Measurements from ENCODE around the gene HIVEP1. TPM values are rescaled to one million over a fixed set of nuclear protein-coding genes. Genes with fewer than 3 reads are reported as not detected.

The HIVEP1 gene
- total RNA-seq, 1 experiment from 2014 or later = 6.6 TPM

- no peak overlapping the region for H2AFZ ChIP-seq (ENCODE audit: low read length)
- H3K4me3 ChIP-seq (ENCODE audit: low read length) = no peak overlapping the region
- ATAC-seq = no peak
- no peak overlapping the region for H3K9ac ChIP-seq (ENCODE audit: low read length)
- intact Hi-C loops (cut with micrococcal nuclease) = loop anchor here (2.0 to 10.0 kb wide), 3 partner anchors 78 to 565 kb away; no protein-coding TSS in a partner anchor
- H3K4me2 ChIP-seq (ENCODE audit: low read length) = no peak overlapping the region; the same call in 1 of the 2 replicates
- no peak for DNase-seq
- H3K79me2 ChIP-seq (ENCODE audit: low read length) = no peaks in the 10 kb centered on the region
- no peaks in the 10 kb centered on the region for H3K36me3 ChIP-seq (ENCODE audit: low read depth, low read length)
- no peaks in the 10 kb centered on the region for H4K20me1 ChIP-seq (ENCODE audit: low read length)
- H3K9me2 ChIP-seq (replicated peaks; ENCODE audit: low read length) = no peaks in the 10 kb centered on the region
- H3K4me1 ChIP-seq (ENCODE audit: insufficient read depth, low read length) = peaks cover 41% of the 10 kb centered on the region
- POLR2A ChIA-PET (ENCODE audit: unreplicated experiment) = no interaction called here
- H3F3A ChIP-seq (ENCODE audit: low read length, unreplicated experiment) = no peaks in the 10 kb centered on the region
- H3K27me3 ChIP-seq (ENCODE audit: low read length) = no peaks in the 10 kb centered on the region
- TF ChIP-seq EZH2phosphoT487 (IDR thresholded peaks at IDR 0.05; ENCODE audit: borderline replicate concordance, low read length) (no peak), CTCF (conservative IDR thresholded peaks at IDR 0.05; ENCODE audit: low read depth, low read length) (no peak), EZH2 (IDR thresholded peaks at IDR 0.05; ENCODE audit: low read length, unreplicated experiment) (no peak)
- no TSS peak for BruUV-seq (replicated peaks)
- CTCF ChIA-PET = interaction anchor here (0.8 kb wide), 1 partner anchor 84 kb away, joined by 3 read pairs; no protein-coding TSS in a partner anchor
- H3K27ac ChIP-seq (ENCODE audit: low read length) = peak overlapping the region; percentile 75
- H3K9me3 ChIP-seq (ENCODE audit: low read length) = no peaks in the 10 kb centered on the region
Observed at GRCh38 chr6:12149944-12150510, 137.9 kb downstream of the HIVEP1 start.

- ChIA-PET CTCF (no interaction called here), POLR2A (ENCODE audit: unreplicated experiment) (no interaction called here)
- ATAC-seq (peak; percentile 35; the same call in 1 of the 2 replicates), DNase-seq (peak; percentile 72)
- H3K4me2 ChIP-seq (ENCODE audit: low read length) = peak overlapping the region; percentile 60
- peak overlapping the region; percentile 35; the same call in 1 of the 2 replicates for H3K9ac ChIP-seq (ENCODE audit: low read length)
- TF ChIP-seq CTCF (conservative IDR thresholded peaks at IDR 0.05; ENCODE audit: low read depth, low read length) (peak; percentile 94), EZH2 (IDR thresholded peaks at IDR 0.05; ENCODE audit: low read length, unreplicated experiment) (no peak), EZH2phosphoT487 (IDR thresholded peaks at IDR 0.05; ENCODE audit: borderline replicate concordance, low read length) (no peak)
- no peaks in the 10 kb centered on the region for H4K20me1 ChIP-seq (ENCODE audit: low read length)
- intact Hi-C loops (cut with micrococcal nuclease) = loop anchor here (1.0 kb wide), 4 partner anchors 83 to 496 kb away; no protein-coding TSS in a partner anchor
- H3K36me3 ChIP-seq (ENCODE audit: low read depth, low read length) = no peaks in the 10 kb centered on the region
- H3K9me3 ChIP-seq (ENCODE audit: low read length) = no peaks in the 10 kb centered on the region
- no TSS peak for BruUV-seq (replicated peaks)
- H3K9me2 ChIP-seq (replicated peaks; ENCODE audit: low read length) = no peaks in the 10 kb centered on the region
- H3F3A ChIP-seq (ENCODE audit: low read length, unreplicated experiment) = no peaks in the 10 kb centered on the region
- H3K4me3 ChIP-seq (ENCODE audit: low read length) = no peak overlapping the region
- H2AFZ ChIP-seq (ENCODE audit: low read length) = no peak overlapping the region
- H3K27me3 ChIP-seq (ENCODE audit: low read length) = no peaks in the 10 kb centered on the region
- H3K79me2 ChIP-seq (ENCODE audit: low read length) = no peaks in the 10 kb centered on the region
- H3K4me1 ChIP-seq (ENCODE audit: insufficient read depth, low read length) = peaks cover 41% of the 10 kb centered on the region
- peak overlapping the region; percentile 80 for H3K27ac ChIP-seq (ENCODE audit: low read length)
Observed at GRCh38 chr6:12150812-12151432, 138.8 kb downstream of the HIVEP1 start.

GRCh38 chr6:12151433-12151820, 139.3 kb downstream of the HIVEP1 start:
- no TSS peak for BruUV-seq (replicated peaks)
- intact Hi-C loops (cut with micrococcal nuclease) = loop anchor here (1.0 kb wide), 4 partner anchors 83 to 496 kb away; no protein-coding TSS in a partner anchor

More at GRCh38 chr6:12151433-12151820, 139.3 kb downstream of the HIVEP1 start:
- Histone ChIP-seq H3K27me3 (ENCODE audit: low read length) (no peaks in the 10 kb centered on the region), H3K9me3 (ENCODE audit: low read length) (no peaks in the 10 kb centered on the region), H3K36me3 (ENCODE audit: low read depth, low read length) (no peaks in the 10 kb centered on the region), H3K9me2 (replicated peaks; ENCODE audit: low read length) (no peaks in the 10 kb centered on the region), H4K20me1 (ENCODE audit: low read length) (no peaks in the 10 kb centered on the region), H3K4me2 (ENCODE audit: low read length) (peak overlapping the region; percentile 60), H3K4me3 (ENCODE audit: low read length) (no peak overlapping the region), H3K9ac (ENCODE audit: low read length) (peak overlapping the region; percentile 35; the same call in 1 of the 2 replicates), H3K27ac (ENCODE audit: low read length) (peak overlapping the region; percentile 80), H3K4me1 (ENCODE audit: insufficient read depth, low read length) (peaks cover 41% of the 10 kb centered on the region), H2AFZ (ENCODE audit: low read length) (no peak overlapping the region), H3F3A (ENCODE audit: low read length, unreplicated experiment) (no peaks in the 10 kb centered on the region), H3K79me2 (ENCODE audit: low read length) (no peaks in the 10 kb centered on the region)
- CTCF ChIA-PET = no interaction called here
- TF ChIP-seq EZH2 (IDR thresholded peaks at IDR 0.05; ENCODE audit: low read length, unreplicated experiment) (no peak), EZH2phosphoT487 (IDR thresholded peaks at IDR 0.05; ENCODE audit: borderline replicate concordance, low read length) (no peak), CTCF (conservative IDR thresholded peaks at IDR 0.05; ENCODE audit: low read depth, low read length) (no peak)
- POLR2A ChIA-PET (ENCODE audit: unreplicated experiment) = interaction anchor here (0.6 kb wide), 1 partner anchor 137 kb away, joined by 3 read pairs; no protein-coding TSS in a partner anchor
- ATAC-seq (no peak), DNase-seq (peak; percentile 73)
